Measurements from ENCODE around the gene AJM1.

- TF ChIP-seq, protein P1, sequence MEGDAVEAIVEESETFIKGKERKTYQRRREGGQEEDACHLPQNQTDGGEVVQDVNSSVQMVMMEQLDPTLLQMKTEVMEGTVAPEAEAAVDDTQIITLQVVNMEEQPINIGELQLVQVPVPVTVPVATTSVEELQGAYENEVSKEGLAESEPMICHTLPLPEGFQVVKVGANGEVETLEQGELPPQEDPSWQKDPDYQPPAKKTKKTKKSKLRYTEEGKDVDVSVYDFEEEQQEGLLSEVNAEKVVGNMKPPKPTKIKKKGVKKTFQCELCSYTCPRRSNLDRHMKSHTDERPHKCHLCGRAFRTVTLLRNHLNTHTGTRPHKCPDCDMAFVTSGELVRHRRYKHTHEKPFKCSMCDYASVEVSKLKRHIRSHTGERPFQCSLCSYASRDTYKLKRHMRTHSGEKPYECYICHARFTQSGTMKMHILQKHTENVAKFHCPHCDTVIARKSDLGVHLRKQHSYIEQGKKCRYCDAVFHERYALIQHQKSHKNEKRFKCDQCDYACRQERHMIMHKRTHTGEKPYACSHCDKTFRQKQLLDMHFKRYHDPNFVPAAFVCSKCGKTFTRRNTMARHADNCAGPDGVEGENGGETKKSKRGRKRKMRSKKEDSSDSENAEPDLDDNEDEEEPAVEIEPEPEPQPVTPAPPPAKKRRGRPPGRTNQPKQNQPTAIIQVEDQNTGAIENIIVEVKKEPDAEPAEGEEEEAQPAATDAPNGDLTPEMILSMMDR (IDR thresholded peaks at IDR 0.05; ENCODE audit: insufficient read depth, low read depth, low read length), result no peak
- no peak for TF ChIP-seq EZH2 (IDR thresholded peaks at IDR 0.05; ENCODE audit: insufficient read depth, low read length)
Measured at GRCh38 chr9:136882109-136882946, 40.0 kb downstream of the AJM1 start.

Measured in astrocyte (in vitro differentiated cells and primary cell).